Fibroblast of lung (primary cell): Measurements from ENCODE around the gene BATF2. TPM values are rescaled to one million over a fixed set of nuclear protein-coding genes. Genes with fewer than 3 reads are reported as not detected.

Source experiments
- DNase-seq, 2 donors: peaks; one replicate each; pipeline versions ENCODE4 v3.0.0 to v3.0.0-alpha.2; 2010; ENCODE audit warnings: low read depth in 2 of 2
- H2AFZ ChIP-seq: 2 replicates; pipeline ENCODE4 v1.5.1; 2012; ENCODE audit warnings: low read length, control low read depth, inconsistent platforms
- H3K27ac ChIP-seq: 2 replicates; pipeline ENCODE4 v1.5.1; 2011; ENCODE audit warnings: low read length, control low read depth; ENCODE audit not compliant: insufficient read depth
- H3K27me3 ChIP-seq: 2 replicates; pipeline ENCODE4 v1.5.1; 2011; ENCODE audit warnings: mild to moderate bottlenecking, low read length; ENCODE audit not compliant: control insufficient read depth, insufficient read depth
- H3K36me3 ChIP-seq: 2 replicates; pipeline ENCODE4 v1.5.1; 2011; ENCODE audit warnings: low read length; ENCODE audit not compliant: control insufficient read depth, insufficient read depth
- H3K4me1 ChIP-seq: 2 replicates; pipeline ENCODE4 v1.5.1; 2011; ENCODE audit warnings: low read length; ENCODE audit not compliant: control insufficient read depth, insufficient read depth; ENCODE audit errors: extremely low read depth
- H3K4me2 ChIP-seq: 2 replicates; pipeline ENCODE4 v1.5.1; 2011; ENCODE audit warnings: low read length, control low read depth; ENCODE audit not compliant: insufficient read depth; ENCODE audit errors: extremely low read depth
- H3K4me3 ChIP-seq, 4 experiments: fragments of 200-600 bp in 1 of 4; sonication (generic) in 1 of 4; replicated peaks in 1 of 4; 2 replicates each; pipeline ENCODE4 v1.5.1; 2011 to 2016; ENCODE audit warnings: low read length in 4 of 4, low read depth in 3 of 4, mild to moderate bottlenecking in 3 of 4, control low read depth in 2 of 4, inconsistent platforms in 1 of 4, mixed read lengths in 1 of 4; ENCODE audit not compliant: insufficient read depth in 1 of 4; ENCODE audit errors: control extremely low read depth in 1 of 4
- H3K79me2 ChIP-seq: 2 replicates; pipeline ENCODE4 v1.5.1; 2012; ENCODE audit warnings: mild to moderate bottlenecking, low read length, inconsistent platforms; ENCODE audit not compliant: control insufficient read depth, insufficient read depth
- H3K9ac ChIP-seq: 2 replicates; pipeline ENCODE4 v1.5.1; 2011; ENCODE audit warnings: mild to moderate bottlenecking, low read length, control low read depth; ENCODE audit not compliant: insufficient read depth
- H3K9me3 ChIP-seq: 2 replicates; pipeline ENCODE4 v1.5.1; 2012; ENCODE audit warnings: low read depth, low read length; ENCODE audit not compliant: control insufficient read depth, insufficient read depth
- H4K20me1 ChIP-seq: 2 replicates; pipeline ENCODE4 v1.5.1; 2011; ENCODE audit warnings: low read length; ENCODE audit not compliant: control insufficient read depth, insufficient read depth; ENCODE audit errors: extremely low read depth
- CTCF ChIP-seq, 2 donors: IDR thresholded peaks in 1 of 2; conservative IDR thresholded peaks in 1 of 2; 1 replicate in 1 of 2; 2 replicates in 1 of 2; pipeline ENCODE4 v1.5.1; 2011 to 2012; ENCODE audit warnings: low read length in 2 of 2, control low read depth in 1 of 2, inconsistent platforms in 1 of 2, low read depth in 1 of 2, mild to moderate bottlenecking in 1 of 2
- EZH2 ChIP-seq: IDR thresholded peaks from 2 replicates; pipeline ENCODE4 v1.5.1; 2012; ENCODE audit warnings: low read length, control low read depth, mild to moderate bottlenecking; ENCODE audit errors: missing control alignments
- polyA plus RNA-seq, 2 donors: library from polyadenylated mRNA; depleted of rRNA in 1 of 2; stranded (reverse) in 1 of 2; unstranded in 1 of 2; fragments of >200 nt; gene quantifications; 2 replicates each; pipeline ENCODE4 v1.2.1, GENCODE V29; 2011 to 2012; ENCODE audit warnings: missing spikeins in 1 of 2
- total RNA-seq: library from RNA; depleted of rRNA; stranded (reverse); fragments of >200 nt; gene quantifications from 2 replicates; pipeline ENCODE4 v1.2.1, GENCODE V29; 2014

BATF2 gene
- total and polyA plus RNA-seq, 2 donors (not counting 1 experiment from before 2014, with no cell fraction given) = 1.0 to 2.1 TPM

DNA sequence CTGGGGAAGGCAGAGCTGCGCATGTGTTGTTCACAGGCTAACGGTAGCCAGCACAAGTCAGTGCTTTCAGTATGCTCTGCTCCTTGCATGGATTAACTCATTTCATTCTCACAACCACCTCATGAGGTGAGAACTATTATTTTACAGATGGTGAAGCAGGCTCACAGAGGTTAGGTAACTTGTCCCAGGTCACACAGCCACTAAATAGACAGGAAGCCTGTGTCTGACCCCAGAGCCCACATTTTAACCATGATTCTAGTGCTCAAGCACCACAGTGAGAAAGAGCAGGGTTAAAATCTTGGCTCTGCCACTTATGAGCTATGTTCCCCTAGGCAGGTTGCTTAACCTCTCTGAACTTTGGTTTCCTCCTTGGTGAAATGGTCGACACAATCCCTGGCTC lies 24.2 kb upstream of the BATF2 start:
- no peak for DNase-seq
- no peak overlapping the region for H3K4me3 ChIP-seq

GRCh38 chr11:65019824-65020223 lies 23.1 kb upstream of the BATF2 start:
- no peak overlapping the region for H3K4me2 ChIP-seq
- H3K79me2 ChIP-seq = peaks cover 5% of the 10 kb centered on the region
- no peaks in the 10 kb centered on the region for H4K20me1 ChIP-seq
- peaks cover 3% of the 10 kb centered on the region for H3K36me3 ChIP-seq
- H2AFZ ChIP-seq = no peak overlapping the region
- no peak for DNase-seq
- no peaks in the 10 kb centered on the region for H3K27me3 ChIP-seq
- H3K9ac ChIP-seq = no peak overlapping the region
- H3K27ac ChIP-seq = no peak overlapping the region
- no peaks in the 10 kb centered on the region for H3K4me1 ChIP-seq
- no peaks in the 10 kb centered on the region for H3K9me3 ChIP-seq
- no peak overlapping the region for H3K4me3 ChIP-seq
- TF ChIP-seq EZH2 = no peak
- TF ChIP-seq CTCF (conservative IDR thresholded peaks at IDR 0.05 in 1 of 2, IDR thresholded peaks at IDR 0.05 in 1 of 2; ENCODE audit: low read depth in 1 of 2, low read length in 2 of 2) = no peak

More for the DNA sequence above, 24.2 kb upstream of the BATF2 start:
- H4K20me1 ChIP-seq = no peaks in the 10 kb centered on the region
- H3K9me3 ChIP-seq = no peaks in the 10 kb centered on the region
- peaks cover 3% of the 10 kb centered on the region for H3K36me3 ChIP-seq
- TF ChIP-seq CTCF (conservative IDR thresholded peaks at IDR 0.05 in 1 of 2, IDR thresholded peaks at IDR 0.05 in 1 of 2; ENCODE audit: low read depth in 1 of 2, low read length in 2 of 2) (no peak), EZH2 (no peak)
- H3K27ac ChIP-seq = no peak overlapping the region
- H3K27me3 ChIP-seq = no peaks in the 10 kb centered on the region
- no peak overlapping the region for H2AFZ ChIP-seq
- H3K79me2 ChIP-seq = peaks cover 3% of the 10 kb centered on the region
- no peaks in the 10 kb centered on the region for H3K4me1 ChIP-seq
- H3K4me2 ChIP-seq = no peak overlapping the region
- H3K9ac ChIP-seq = no peak overlapping the region

- TF ChIP-seq EZH2 (no peak), CTCF (conservative IDR thresholded peaks at IDR 0.05 in 1 of 2, IDR thresholded peaks at IDR 0.05 in 1 of 2; ENCODE audit: low read depth in 1 of 2, low read length in 2 of 2) (no peak)
- Histone ChIP-seq H3K36me3 (peaks cover 3% of the 10 kb centered on the region), H3K4me3 (no peak overlapping the region), H3K79me2 (peaks cover 5% of the 10 kb centered on the region), H2AFZ (no peak overlapping the region), H3K4me1 (peaks cover 4% of the 10 kb centered on the region), H3K4me2 (no peak overlapping the region), H3K27me3 (no peaks in the 10 kb centered on the region), H3K9me3 (no peaks in the 10 kb centered on the region), H4K20me1 (no peaks in the 10 kb centered on the region), H3K27ac (no peak overlapping the region), H3K9ac (no peak overlapping the region)
- no peak for DNase-seq
Observed at GRCh38 chr11:65017937-65018336, 21.2 kb upstream of the BATF2 start.
